HG03457 (cell line): ENCODE measurements around the gene RMC1.

Experiments
- ATAC-seq: cut with Tn5 transposase; IDR thresholded peaks from one replicate; pipeline ENCODE4 v1.9.1; 2021; ENCODE audit warnings: moderate number of reproducible peaks; ENCODE audit not compliant: unreplicated experiment

RMC1 gene

GRCh38 chr18:23529604-23530003, 26.3 kb downstream of the RMC1 start:
- no peak for ATAC-seq

- no peak for ATAC-seq
These were observed 26.9 kb downstream of the RMC1 start for GRCh38 chr18:23530195-23530594.

- ATAC-seq = no peak
These were observed 28.6 kb downstream of the RMC1 start for GRCh38 chr18:23531912-23532311.

GRCh38 chr18:23532848-23533247, 29.5 kb downstream of the RMC1 start:
- no peak for ATAC-seq

- ATAC-seq = no peak
These were observed 31.0 kb downstream of the RMC1 start for GRCh38 chr18:23534276-23534675.

GRCh38 chr18:23536204-23536603, 32.9 kb downstream of the RMC1 start:
- no peak for ATAC-seq

GRCh38 chr18:23537274-23537673, 34.0 kb downstream of the RMC1 start:
- ATAC-seq = no peak

GRCh38 chr18:23538001-23538400, 34.7 kb downstream of the RMC1 start:
- ATAC-seq = no peak

- no peak for ATAC-seq
These were observed 35.6 kb downstream of the RMC1 start for GRCh38 chr18:23538870-23539269.

- no peak for ATAC-seq
These were observed 36.0 kb downstream of the RMC1 start for GRCh38 chr18:23539296-23539695.

GRCh38 chr18:23539911-23540525, 36.7 kb downstream of the RMC1 start:
- ATAC-seq = no peak

GRCh38 chr18:23540867-23541266, 37.6 kb downstream of the RMC1 start:
- ATAC-seq = peak; percentile 55

- no peak for ATAC-seq
These were observed 38.2 kb downstream of the RMC1 start for GRCh38 chr18:23541349-23542093.

- ATAC-seq = no peak
These were observed 39.1 kb downstream of the RMC1 start for GRCh38 chr18:23542461-23542860.

- no peak for ATAC-seq
These were observed 42.0 kb downstream of the RMC1 start for GRCh38 chr18:23545247-23545789.

GRCh38 chr18:23547306-23547705, 44.0 kb downstream of the RMC1 start:
- ATAC-seq = no peak

- no peak for ATAC-seq
These were observed 44.5 kb downstream of the RMC1 start for GRCh38 chr18:23547846-23548245.

GRCh38 chr18:23548275-23548674, 45.0 kb downstream of the RMC1 start:
- no peak for ATAC-seq

GRCh38 chr18:23548719-23549118, 45.4 kb downstream of the RMC1 start:
- no peak for ATAC-seq

GRCh38 chr18:23550898-23551297, 47.6 kb downstream of the RMC1 start:
- ATAC-seq = no peak

GRCh38 chr18:23551978-23552377, 48.7 kb downstream of the RMC1 start:
- no peak for ATAC-seq

- no peak for ATAC-seq
These were observed 49.2 kb downstream of the RMC1 start for GRCh38 chr18:23552505-23552904.
